Measurements from ENCODE around the gene MBLAC1. TPM values are rescaled to one million over a fixed set of nuclear protein-coding genes. Genes with fewer than 3 reads are reported as not detected.

MBLAC1 gene
- total RNA-seq, 4 donors from 2014 or later = 4.8 to 8.1 (median 6.6) TPM

- Histone ChIP-seq H3K36me3 (peaks cover 0 to 97% of the 10 kb centered on the region in 2 donors), H3K27me3 (no peaks in the 10 kb centered on the region), H3K27ac (no peak overlapping the region), H3K4me1 (peaks cover 0 to 12% (median 5%) of the 10 kb centered on the region in 3 donors), H3K4me3 (no peak overlapping the region), H3K9me3 (no peaks in the 10 kb centered on the region)
- 81 to 91% methylated on average over 6 to 12 of the region's 25 CpGs for WGBS, 2 donors (ENCODE audit: low coverage in 1 of 2)
- TF ChIP-seq POLR2A (IDR thresholded peaks at IDR 0.05) (no peak), CTCF (IDR thresholded peaks at IDR 0.05) (no peak), EP300 (IDR thresholded peaks at IDR 0.05) (no peak), POLR2AphosphoS5 (IDR thresholded peaks at IDR 0.05) (no peak)
- no peak for ATAC-seq
These were observed 19.5 kb upstream of the MBLAC1 start for GRCh38 chr7:100107125-100107737.

- Histone ChIP-seq H3K4me1 (peaks cover 0 to 5% (median 0%) of the 10 kb centered on the region in 3 donors), H3K4me3 (no peak overlapping the region), H3K27me3 (no peaks in the 10 kb centered on the region), H3K9me3 (no peaks in the 10 kb centered on the region), H3K36me3 (peaks cover 0 to 100% of the 10 kb centered on the region in 2 donors), H3K27ac (no peak overlapping the region)
- TF ChIP-seq EP300 (IDR thresholded peaks at IDR 0.05) (no peak), POLR2A (IDR thresholded peaks at IDR 0.05) (no peak), CTCF (IDR thresholded peaks at IDR 0.05) (no peak), POLR2AphosphoS5 (IDR thresholded peaks at IDR 0.05) (no peak)
- ATAC-seq = peak; percentile 15
- WGBS, 2 donors (ENCODE audit: low coverage in 1 of 2) = 50 to 90% methylated on average over 2 to 5 of the region's 11 CpGs
These were observed 18.9 kb upstream of the MBLAC1 start for GRCh38 chr7:100107890-100108289.

- Histone ChIP-seq H3K4me3 (no peak overlapping the region), H3K9me3 (no peaks in the 10 kb centered on the region), H3K27me3 (no peaks in the 10 kb centered on the region), H3K4me1 (no peaks in the 10 kb centered on the region), H3K36me3 (peaks cover 0 to 97% of the 10 kb centered on the region in 2 donors), H3K27ac (no peak overlapping the region)
- TF ChIP-seq EP300 (IDR thresholded peaks at IDR 0.05) (no peak), POLR2AphosphoS5 (IDR thresholded peaks at IDR 0.05) (no peak), CTCF (IDR thresholded peaks at IDR 0.05) (no peak), POLR2A (IDR thresholded peaks at IDR 0.05) (no peak)
- no peak for ATAC-seq
- WGBS, 2 donors (ENCODE audit: low coverage in 1 of 2) = 40 to 72% methylated on average over 2 to 6 of the region's 12 CpGs
These were observed 17.1 kb upstream of the MBLAC1 start for GRCh38 chr7:100109521-100110163.

GRCh38 chr7:100111156-100111555, 15.6 kb upstream of the MBLAC1 start:
- Histone ChIP-seq H3K27ac (no peak overlapping the region), H3K27me3 (no peaks in the 10 kb centered on the region), H3K36me3 (peaks cover 0 to 86% of the 10 kb centered on the region in 2 donors), H3K9me3 (no peaks in the 10 kb centered on the region), H3K4me3 (no peak overlapping the region), H3K4me1 (no peaks in the 10 kb centered on the region)
- no peak for TF ChIP-seq EP300 (IDR thresholded peaks at IDR 0.05)
- no peak for TF ChIP-seq CTCF (IDR thresholded peaks at IDR 0.05)
- TF ChIP-seq POLR2AphosphoS5 (IDR thresholded peaks at IDR 0.05) = no peak
- TF ChIP-seq POLR2A (IDR thresholded peaks at IDR 0.05) = no peak
- WGBS, 2 donors (ENCODE audit: low coverage in 1 of 2) = 85% methylated on average over 3 of the region's 7 CpGs; no CpG with 5 or more reads in 1 of the 2 donors
- no peak for ATAC-seq

GRCh38 chr7:100111914-100112313, 14.9 kb upstream of the MBLAC1 start:
- no peak for ATAC-seq
- WGBS, 2 donors (ENCODE audit: low coverage in 1 of 2) = no CpG with 5 or more reads among the region's 13 CpGs
- Histone ChIP-seq H3K27me3 (no peaks in the 10 kb centered on the region), H3K36me3 (peaks cover 0 to 78% of the 10 kb centered on the region in 2 donors), H3K9me3 (no peaks in the 10 kb centered on the region), H3K27ac (no peak overlapping the region), H3K4me3 (no peak overlapping the region), H3K4me1 (no peaks in the 10 kb centered on the region)
- no peak for TF ChIP-seq CTCF (IDR thresholded peaks at IDR 0.05)
- TF ChIP-seq EP300 (IDR thresholded peaks at IDR 0.05) = no peak
- no peak for TF ChIP-seq POLR2A (IDR thresholded peaks at IDR 0.05)
- TF ChIP-seq POLR2AphosphoS5 (IDR thresholded peaks at IDR 0.05) = no peak
